ENCODE results near the gene SEMA5B. TPM values are rescaled to one million over a fixed set of nuclear protein-coding genes. Genes with fewer than 3 reads are reported as not detected.

Gene SEMA5B
- polyA plus RNA-seq, 1 donor from 2014 or later = 7.0 TPM

DNA sequence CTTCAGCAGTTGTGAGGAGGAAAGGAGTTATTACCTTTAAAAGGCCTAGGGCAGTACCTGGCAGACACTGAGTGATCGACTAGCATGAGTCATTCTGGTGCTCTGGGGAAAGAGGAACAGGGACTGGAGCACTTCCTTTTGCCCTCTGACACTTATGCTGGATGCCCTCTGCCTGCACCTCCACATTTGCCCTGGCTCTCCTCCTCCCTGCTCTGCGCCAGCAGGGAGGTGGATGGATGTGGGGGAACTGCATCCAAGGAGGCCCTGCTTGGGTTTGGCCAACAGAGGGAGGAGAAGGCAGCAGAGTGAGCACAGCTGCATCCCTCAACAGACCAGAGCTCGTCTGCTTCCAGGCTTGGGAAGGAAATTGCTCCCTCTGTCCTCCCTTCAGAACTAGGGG, 75.0 kb downstream of the SEMA5B start:
- H3K79me2 ChIP-seq (replicated peaks; ENCODE audit: insufficient read depth, low read length) = no peaks in the 10 kb centered on the region
- H2AFZ ChIP-seq (ENCODE audit: low read depth, low read length) = no peak overlapping the region
- no peak overlapping the region for H3K4me2 ChIP-seq (ENCODE audit: low read length)
- no peaks in the 10 kb centered on the region for H4K20me1 ChIP-seq (ENCODE audit: insufficient read depth)
- H3K27ac ChIP-seq (ENCODE audit: low read length) = no peak overlapping the region
- no peaks in the 10 kb centered on the region for H3K27me3 ChIP-seq (ENCODE audit: insufficient read depth, low read depth, low read length)
- H3K4me3 ChIP-seq (ENCODE audit: low read length) = no peak overlapping the region
- H3K9ac ChIP-seq (ENCODE audit: low read length) = no peak overlapping the region
- no peaks in the 10 kb centered on the region for H3F3A ChIP-seq (ENCODE audit: insufficient read depth, low read length, poor library complexity, severe bottlenecking)
- H3K9me2 ChIP-seq (ENCODE audit: insufficient read depth, low read length) = no peaks in the 10 kb centered on the region
- no peak for TF ChIP-seq RAD21 (conservative IDR thresholded peaks at IDR 0.05)
- TF ChIP-seq POLR2AphosphoS5 (IDR thresholded peaks at IDR 0.05) = no peak
- TF ChIP-seq EP300 (conservative IDR thresholded peaks at IDR 0.05; ENCODE audit: poor library complexity, severe bottlenecking) = no peak
- TF ChIP-seq SMC3 (conservative IDR thresholded peaks at IDR 0.05; ENCODE audit: poor library complexity) = no peak
- TF ChIP-seq, protein P1, sequence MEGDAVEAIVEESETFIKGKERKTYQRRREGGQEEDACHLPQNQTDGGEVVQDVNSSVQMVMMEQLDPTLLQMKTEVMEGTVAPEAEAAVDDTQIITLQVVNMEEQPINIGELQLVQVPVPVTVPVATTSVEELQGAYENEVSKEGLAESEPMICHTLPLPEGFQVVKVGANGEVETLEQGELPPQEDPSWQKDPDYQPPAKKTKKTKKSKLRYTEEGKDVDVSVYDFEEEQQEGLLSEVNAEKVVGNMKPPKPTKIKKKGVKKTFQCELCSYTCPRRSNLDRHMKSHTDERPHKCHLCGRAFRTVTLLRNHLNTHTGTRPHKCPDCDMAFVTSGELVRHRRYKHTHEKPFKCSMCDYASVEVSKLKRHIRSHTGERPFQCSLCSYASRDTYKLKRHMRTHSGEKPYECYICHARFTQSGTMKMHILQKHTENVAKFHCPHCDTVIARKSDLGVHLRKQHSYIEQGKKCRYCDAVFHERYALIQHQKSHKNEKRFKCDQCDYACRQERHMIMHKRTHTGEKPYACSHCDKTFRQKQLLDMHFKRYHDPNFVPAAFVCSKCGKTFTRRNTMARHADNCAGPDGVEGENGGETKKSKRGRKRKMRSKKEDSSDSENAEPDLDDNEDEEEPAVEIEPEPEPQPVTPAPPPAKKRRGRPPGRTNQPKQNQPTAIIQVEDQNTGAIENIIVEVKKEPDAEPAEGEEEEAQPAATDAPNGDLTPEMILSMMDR (IDR thresholded peaks at IDR 0.05; ENCODE audit: poor library complexity, severe bottlenecking) = no peak
- TF ChIP-seq TAF1 (IDR thresholded peaks at IDR 0.05; ENCODE audit: low read depth) = no peak
- TF ChIP-seq EZH2 (IDR thresholded peaks at IDR 0.05; ENCODE audit: borderline replicate concordance, insufficient read depth, low read length, poor library complexity, severe bottlenecking) = no peak
- TF ChIP-seq, protein P2, sequence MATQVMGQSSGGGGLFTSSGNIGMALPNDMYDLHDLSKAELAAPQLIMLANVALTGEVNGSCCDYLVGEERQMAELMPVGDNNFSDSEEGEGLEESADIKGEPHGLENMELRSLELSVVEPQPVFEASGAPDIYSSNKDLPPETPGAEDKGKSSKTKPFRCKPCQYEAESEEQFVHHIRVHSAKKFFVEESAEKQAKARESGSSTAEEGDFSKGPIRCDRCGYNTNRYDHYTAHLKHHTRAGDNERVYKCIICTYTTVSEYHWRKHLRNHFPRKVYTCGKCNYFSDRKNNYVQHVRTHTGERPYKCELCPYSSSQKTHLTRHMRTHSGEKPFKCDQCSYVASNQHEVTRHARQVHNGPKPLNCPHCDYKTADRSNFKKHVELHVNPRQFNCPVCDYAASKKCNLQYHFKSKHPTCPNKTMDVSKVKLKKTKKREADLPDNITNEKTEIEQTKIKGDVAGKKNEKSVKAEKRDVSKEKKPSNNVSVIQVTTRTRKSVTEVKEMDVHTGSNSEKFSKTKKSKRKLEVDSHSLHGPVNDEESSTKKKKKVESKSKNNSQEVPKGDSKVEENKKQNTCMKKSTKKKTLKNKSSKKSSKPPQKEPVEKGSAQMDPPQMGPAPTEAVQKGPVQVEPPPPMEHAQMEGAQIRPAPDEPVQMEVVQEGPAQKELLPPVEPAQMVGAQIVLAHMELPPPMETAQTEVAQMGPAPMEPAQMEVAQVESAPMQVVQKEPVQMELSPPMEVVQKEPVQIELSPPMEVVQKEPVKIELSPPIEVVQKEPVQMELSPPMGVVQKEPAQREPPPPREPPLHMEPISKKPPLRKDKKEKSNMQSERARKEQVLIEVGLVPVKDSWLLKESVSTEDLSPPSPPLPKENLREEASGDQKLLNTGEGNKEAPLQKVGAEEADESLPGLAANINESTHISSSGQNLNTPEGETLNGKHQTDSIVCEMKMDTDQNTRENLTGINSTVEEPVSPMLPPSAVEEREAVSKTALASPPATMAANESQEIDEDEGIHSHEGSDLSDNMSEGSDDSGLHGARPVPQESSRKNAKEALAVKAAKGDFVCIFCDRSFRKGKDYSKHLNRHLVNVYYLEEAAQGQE (IDR thresholded peaks at IDR 0.05; ENCODE audit: borderline replicate concordance) = no peak
- TF ChIP-seq MXI1 (conservative IDR thresholded peaks at IDR 0.05; ENCODE audit: poor library complexity, severe bottlenecking) = no peak
- H3K36me3 ChIP-seq (ENCODE audit: insufficient read depth, low read length) = no peaks in the 10 kb centered on the region
- no peaks in the 10 kb centered on the region for H3K9me3 ChIP-seq (ENCODE audit: low read length)

DNA sequence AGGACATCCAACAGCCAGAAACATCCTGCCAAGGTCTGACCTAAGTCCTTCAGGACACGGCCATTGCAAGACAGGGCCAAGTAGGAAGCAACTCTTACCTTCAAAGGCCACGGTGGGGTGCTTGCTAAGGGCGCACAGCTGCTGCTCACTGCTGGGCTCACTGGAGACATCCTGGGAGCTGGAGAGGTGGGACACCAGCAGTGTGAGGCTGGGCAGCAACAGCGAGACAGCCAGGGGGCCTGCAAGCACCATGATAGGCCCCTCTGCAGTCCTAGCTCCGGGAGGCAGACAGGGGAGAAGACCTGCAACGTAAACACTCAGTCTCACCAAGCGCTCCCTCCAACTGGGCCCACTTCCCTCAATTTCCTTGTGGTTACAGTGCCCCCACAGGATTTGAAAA, 79.2 kb downstream of the SEMA5B start:
- Histone ChIP-seq H3K36me3 (ENCODE audit: insufficient read depth, low read length) (no peaks in the 10 kb centered on the region), H3K9ac (ENCODE audit: low read length) (no peak overlapping the region), H4K20me1 (ENCODE audit: insufficient read depth) (no peaks in the 10 kb centered on the region), H3K27me3 (ENCODE audit: insufficient read depth, low read depth, low read length) (no peaks in the 10 kb centered on the region), H3K4me2 (ENCODE audit: low read length) (no peak overlapping the region), H3K79me2 (replicated peaks; ENCODE audit: insufficient read depth, low read length) (no peaks in the 10 kb centered on the region), H3K9me2 (ENCODE audit: insufficient read depth, low read length) (no peaks in the 10 kb centered on the region), H2AFZ (ENCODE audit: low read depth, low read length) (no peak overlapping the region), H3K27ac (ENCODE audit: low read length) (no peak overlapping the region), H3F3A (ENCODE audit: insufficient read depth, low read length, poor library complexity, severe bottlenecking) (no peaks in the 10 kb centered on the region), H3K9me3 (ENCODE audit: low read length) (no peaks in the 10 kb centered on the region), H3K4me3 (ENCODE audit: low read length) (no peak overlapping the region)
- TF ChIP-seq EZH2 (IDR thresholded peaks at IDR 0.05; ENCODE audit: borderline replicate concordance, insufficient read depth, low read length, poor library complexity, severe bottlenecking) = no peak
- TF ChIP-seq RAD21 (conservative IDR thresholded peaks at IDR 0.05) = no peak
- TF ChIP-seq, protein P2 (IDR thresholded peaks at IDR 0.05; ENCODE audit: borderline replicate concordance) = no peak
- TF ChIP-seq EP300 (conservative IDR thresholded peaks at IDR 0.05; ENCODE audit: poor library complexity, severe bottlenecking) = no peak
- no peak for TF ChIP-seq SMC3 (conservative IDR thresholded peaks at IDR 0.05; ENCODE audit: poor library complexity)
- TF ChIP-seq MXI1 (conservative IDR thresholded peaks at IDR 0.05; ENCODE audit: poor library complexity, severe bottlenecking) = no peak
- no peak for TF ChIP-seq TAF1 (IDR thresholded peaks at IDR 0.05; ENCODE audit: low read depth)
- no peak for TF ChIP-seq POLR2AphosphoS5 (IDR thresholded peaks at IDR 0.05)
- TF ChIP-seq, protein P1 (IDR thresholded peaks at IDR 0.05; ENCODE audit: poor library complexity, severe bottlenecking) = no peak
